ENCODE data around the gene ADA. TPM values are rescaled to one million over a fixed set of nuclear protein-coding genes. Genes with fewer than 3 reads are reported as not detected.

Gene ADA
- total RNA-seq, 6 donors from 2014 or later, result 5.0 to 9.4 (median 7.2) TPM

DNA sequence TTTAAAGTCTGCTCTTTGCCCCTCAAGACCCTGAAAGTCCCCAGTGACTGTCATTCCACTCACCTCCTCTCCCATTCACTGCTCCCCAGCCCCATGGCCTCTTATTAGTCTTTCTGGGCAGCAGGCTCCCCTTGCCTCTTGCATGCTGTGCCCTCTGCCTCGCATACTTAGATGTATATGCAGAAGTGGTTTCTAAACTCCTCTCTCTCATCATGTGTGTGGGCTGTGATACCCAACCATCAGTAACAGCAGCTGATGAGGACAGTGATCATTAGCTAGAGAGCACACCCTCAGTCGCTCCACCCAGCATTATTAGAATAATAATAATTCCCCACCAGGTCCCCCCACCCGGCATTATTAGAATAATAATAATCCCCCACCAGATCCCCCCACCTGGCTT, 54.6 kb downstream of the ADA start:
- Histone ChIP-seq H3K9me3 (no peaks in the 10 kb centered on the region), H3K36me3 (peaks cover 0 to 6% (median 0%) of the 10 kb centered on the region in 4 donors), H3K27ac (peak overlapping the region; percentile 49 to 85 (median 74)), H3K4me3 (no peak overlapping the region), H3K4me1 (peaks cover 70 to 80% (median 73%) of the 10 kb centered on the region in 4 donors), H3K27me3 (no peaks in the 10 kb centered on the region)
- DNase-seq (no peak), ATAC-seq (ENCODE audit: low FRiP score in 2 of 2) (no peak)
- 79 to 89% methylated on average over 3 of the region's 3 CpGs for WGBS, 2 donors
- TF ChIP-seq, protein P1, sequence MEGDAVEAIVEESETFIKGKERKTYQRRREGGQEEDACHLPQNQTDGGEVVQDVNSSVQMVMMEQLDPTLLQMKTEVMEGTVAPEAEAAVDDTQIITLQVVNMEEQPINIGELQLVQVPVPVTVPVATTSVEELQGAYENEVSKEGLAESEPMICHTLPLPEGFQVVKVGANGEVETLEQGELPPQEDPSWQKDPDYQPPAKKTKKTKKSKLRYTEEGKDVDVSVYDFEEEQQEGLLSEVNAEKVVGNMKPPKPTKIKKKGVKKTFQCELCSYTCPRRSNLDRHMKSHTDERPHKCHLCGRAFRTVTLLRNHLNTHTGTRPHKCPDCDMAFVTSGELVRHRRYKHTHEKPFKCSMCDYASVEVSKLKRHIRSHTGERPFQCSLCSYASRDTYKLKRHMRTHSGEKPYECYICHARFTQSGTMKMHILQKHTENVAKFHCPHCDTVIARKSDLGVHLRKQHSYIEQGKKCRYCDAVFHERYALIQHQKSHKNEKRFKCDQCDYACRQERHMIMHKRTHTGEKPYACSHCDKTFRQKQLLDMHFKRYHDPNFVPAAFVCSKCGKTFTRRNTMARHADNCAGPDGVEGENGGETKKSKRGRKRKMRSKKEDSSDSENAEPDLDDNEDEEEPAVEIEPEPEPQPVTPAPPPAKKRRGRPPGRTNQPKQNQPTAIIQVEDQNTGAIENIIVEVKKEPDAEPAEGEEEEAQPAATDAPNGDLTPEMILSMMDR (IDR thresholded peaks at IDR 0.05), result no peak
- TF ChIP-seq POLR2A (IDR thresholded peaks at IDR 0.05) (no peak), EP300 (IDR thresholded peaks at IDR 0.05) (no peak), POLR2AphosphoS5 (IDR thresholded peaks at IDR 0.05) (no peak)

DNA sequence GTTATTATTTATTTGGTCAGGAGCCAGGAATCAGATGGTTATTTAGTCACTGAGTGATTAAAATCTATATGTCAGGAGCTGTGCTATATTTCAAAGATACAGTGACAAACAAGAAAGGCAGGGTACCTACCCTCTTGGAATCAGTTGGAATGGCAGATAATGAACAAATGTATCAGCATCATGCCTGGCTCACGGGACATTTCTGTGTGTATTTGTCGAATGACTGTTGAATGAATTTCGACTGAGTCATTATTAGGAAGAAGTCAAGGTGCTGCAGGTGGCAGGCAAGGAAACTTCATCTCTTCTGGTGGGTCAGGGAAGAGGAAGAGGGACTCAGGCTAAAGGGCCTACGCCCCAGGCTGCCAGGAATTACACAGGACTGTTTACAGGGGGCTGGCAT, 55.5 kb downstream of the ADA start:
- 79 to 80% methylated on average over 4 of the region's 4 CpGs for WGBS, 2 donors
- H3K27me3 ChIP-seq, result no peaks in the 10 kb centered on the region
- ATAC-seq (ENCODE audit: low FRiP score in 2 of 2), result no peak
- H3K27ac ChIP-seq, result peak overlapping the region in 3 of 4 donors; percentile 49 to 85 (median 67)
- TF ChIP-seq POLR2AphosphoS5 (IDR thresholded peaks at IDR 0.05) (no peak), EP300 (IDR thresholded peaks at IDR 0.05) (no peak), POLR2A (IDR thresholded peaks at IDR 0.05) (no peak)
- TF ChIP-seq, protein P1 (IDR thresholded peaks at IDR 0.05), result no peak
- peaks cover 61 to 71% (median 64%) of the 10 kb centered on the region in 4 donors for H3K4me1 ChIP-seq
- H3K9me3 ChIP-seq, result no peaks in the 10 kb centered on the region
- H3K36me3 ChIP-seq, result peaks cover 0 to 15% (median 1%) of the 10 kb centered on the region in 4 donors
- H3K4me3 ChIP-seq, result no peak overlapping the region
- no peak for DNase-seq

DNA sequence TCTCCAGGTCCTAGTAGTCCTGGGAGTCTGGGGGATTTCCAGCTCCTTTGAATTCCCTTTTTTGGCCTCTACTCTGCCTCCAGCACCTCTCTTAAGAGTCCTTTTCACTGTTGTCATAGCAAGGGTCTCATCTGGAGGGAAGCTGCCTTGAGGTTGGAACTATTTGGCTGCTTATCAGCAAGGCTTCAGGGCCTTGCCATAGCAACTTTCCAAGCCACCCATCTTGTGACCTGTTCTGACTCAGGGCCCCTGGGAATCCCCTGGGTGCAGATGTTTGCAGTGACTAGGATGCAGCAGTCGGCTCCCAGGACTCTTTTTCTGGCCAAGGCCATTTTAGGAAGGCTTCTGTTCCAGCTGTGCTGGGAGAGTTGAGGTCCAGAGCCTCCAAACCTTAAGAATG, 56.8 kb downstream of the ADA start:
- H3K27me3 ChIP-seq, result no peaks in the 10 kb centered on the region
- ATAC-seq (ENCODE audit: low FRiP score in 2 of 2), result no peak
- H3K36me3 ChIP-seq, result peaks cover 0 to 28% (median 9%) of the 10 kb centered on the region in 4 donors
- WGBS, 2 donors, result 20 to 53% methylated on average over 1 of the region's 1 CpG
- H3K9me3 ChIP-seq, result no peaks in the 10 kb centered on the region
- DNase-seq, result peak in 1 of 2 donors; percentile 26
- H3K4me3 ChIP-seq, result no peak overlapping the region
- TF ChIP-seq, protein P1 (IDR thresholded peaks at IDR 0.05), result no peak
- TF ChIP-seq POLR2A (IDR thresholded peaks at IDR 0.05) (no peak), POLR2AphosphoS5 (IDR thresholded peaks at IDR 0.05) (no peak), EP300 (IDR thresholded peaks at IDR 0.05) (no peak)
- peaks cover 50 to 58% (median 52%) of the 10 kb centered on the region in 4 donors for H3K4me1 ChIP-seq
- peak overlapping the region; percentile 8 to 85 (median 51) for H3K27ac ChIP-seq

DNA sequence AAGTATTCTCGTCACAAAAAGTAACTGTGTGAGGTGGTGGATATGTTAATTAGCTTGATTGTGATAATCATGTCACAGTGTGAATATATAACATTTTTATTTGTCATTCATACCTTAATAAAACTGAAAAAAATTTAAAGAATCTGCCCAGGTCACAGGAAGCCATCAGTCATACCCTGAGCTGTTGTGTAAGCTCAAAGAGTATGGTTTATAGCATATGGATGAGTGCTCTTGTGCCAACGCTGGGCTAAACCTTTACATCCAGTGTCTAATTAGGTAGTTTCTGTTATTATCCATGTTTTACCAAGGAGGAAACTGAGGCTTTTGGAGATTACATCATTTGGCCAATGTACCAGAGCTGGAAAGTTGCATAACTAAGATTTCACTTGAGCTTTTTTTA, 57.7 kb downstream of the ADA start:
- peaks cover 0 to 29% (median 9%) of the 10 kb centered on the region in 4 donors for H3K36me3 ChIP-seq
- 55 to 59% methylated on average over 2 of the region's 2 CpGs for WGBS, 2 donors
- no peak overlapping the region for H3K4me3 ChIP-seq
- H3K9me3 ChIP-seq, result no peaks in the 10 kb centered on the region
- TF ChIP-seq EP300 (IDR thresholded peaks at IDR 0.05), result no peak
- TF ChIP-seq, protein P1 (IDR thresholded peaks at IDR 0.05), result no peak
- no peak for TF ChIP-seq POLR2A (IDR thresholded peaks at IDR 0.05)
- no peak for TF ChIP-seq POLR2AphosphoS5 (IDR thresholded peaks at IDR 0.05)
- H3K4me1 ChIP-seq, result peaks cover 40 to 49% (median 42%) of the 10 kb centered on the region in 4 donors
- no peak for DNase-seq
- H3K27me3 ChIP-seq, result no peaks in the 10 kb centered on the region
- no peak for ATAC-seq (ENCODE audit: low FRiP score in 2 of 2)
- peak overlapping the region in 2 of 4 donors; percentile 67 to 85 for H3K27ac ChIP-seq

DNA sequence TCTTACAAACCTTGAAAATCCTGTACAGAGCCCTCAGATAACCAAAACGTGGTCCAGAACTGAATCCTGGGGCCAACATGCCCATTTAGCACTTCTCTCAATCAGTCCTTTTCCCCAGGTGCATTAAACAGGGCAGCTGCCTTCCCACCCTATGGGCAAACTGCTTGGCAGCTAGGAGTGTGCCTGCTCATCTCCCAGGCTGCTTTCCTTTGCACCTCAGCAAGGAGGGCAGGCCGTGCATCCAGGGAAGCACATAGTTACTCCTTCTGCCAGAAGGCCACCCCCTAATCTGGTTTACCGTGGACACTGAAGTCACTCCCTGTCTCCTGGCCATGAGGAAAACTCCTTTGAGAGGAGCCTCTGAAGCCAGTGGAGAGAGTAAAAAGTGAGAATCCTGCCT, 59.1 kb downstream of the ADA start:
- Histone ChIP-seq H3K4me1 (peaks cover 28 to 41% (median 32%) of the 10 kb centered on the region in 4 donors), H3K36me3 (peaks cover 0 to 29% (median 9%) of the 10 kb centered on the region in 4 donors), H3K27ac (peak overlapping the region in 3 of 4 donors; percentile 8 to 41 (median 21)), H3K9me3 (no peaks in the 10 kb centered on the region), H3K27me3 (no peaks in the 10 kb centered on the region), H3K4me3 (no peak overlapping the region)
- no peak for TF ChIP-seq POLR2AphosphoS5 (IDR thresholded peaks at IDR 0.05)
- no peak for TF ChIP-seq POLR2A (IDR thresholded peaks at IDR 0.05)
- TF ChIP-seq, protein P1 (IDR thresholded peaks at IDR 0.05), result no peak
- TF ChIP-seq EP300 (IDR thresholded peaks at IDR 0.05), result no peak
- 72 to 85% methylated on average over 3 of the region's 3 CpGs for WGBS, 2 donors
- ATAC-seq (ENCODE audit: low FRiP score in 2 of 2), result no peak
- DNase-seq, result no peak
